GM19372 (cell line): ENCODE data around the gene AHSG.

Source experiments
- ATAC-seq: cut with Tn5 transposase; IDR thresholded peaks from one replicate; pipeline ENCODE4 v1.9.1; 2021; ENCODE audit warnings: mild to moderate bottlenecking, low read depth, moderate library complexity; ENCODE audit not compliant: unreplicated experiment

The AHSG gene

DNA sequence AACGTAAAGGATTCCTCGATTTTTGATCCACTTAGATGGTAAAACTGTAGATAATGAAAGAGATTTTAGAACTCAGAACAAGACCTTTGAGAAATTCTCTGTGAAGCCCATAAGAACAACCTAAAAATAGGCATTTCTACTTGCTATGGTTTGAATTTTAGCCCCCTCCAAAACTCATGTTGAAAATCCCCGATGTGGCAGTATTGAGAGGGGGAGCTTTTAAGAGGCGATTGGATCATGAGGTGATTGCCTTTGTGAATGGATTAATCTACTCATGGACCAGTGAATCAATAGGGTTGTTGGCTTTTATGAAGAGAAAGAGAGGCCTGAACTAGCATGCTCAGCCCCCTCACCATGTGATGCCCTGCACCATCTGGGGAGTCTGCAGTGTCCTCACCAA, 20.2 kb upstream of the AHSG start:
- no peak for ATAC-seq

GRCh38 chr3:186593862-186594261, 19.0 kb upstream of the AHSG start:
- no peak for ATAC-seq

DNA sequence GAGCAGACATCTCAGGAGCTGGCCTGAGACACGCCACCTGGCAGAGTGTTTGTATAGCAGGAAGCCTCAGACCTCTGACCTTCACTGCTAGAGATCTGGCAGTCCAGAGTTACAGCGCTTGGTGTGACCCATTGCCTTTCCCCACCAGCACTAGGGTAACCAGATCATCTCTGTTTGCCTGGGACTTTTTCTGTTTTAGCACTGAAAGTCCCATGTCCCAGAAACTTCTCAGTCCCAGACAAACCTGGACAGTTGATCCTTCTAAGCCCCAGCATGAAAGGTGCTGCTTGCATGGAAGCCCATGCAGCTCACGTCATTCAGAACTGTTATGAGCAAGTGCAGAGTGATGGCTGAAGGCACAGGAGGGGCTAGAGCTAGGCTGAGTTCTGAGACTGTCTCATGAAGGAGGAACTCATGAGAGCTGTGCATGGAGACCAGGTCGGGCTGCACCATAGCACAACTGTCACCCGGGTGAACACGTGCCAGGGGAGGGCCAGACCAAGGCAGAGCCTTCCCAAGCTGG, 18.2 kb upstream of the AHSG start:
- no peak for ATAC-seq

DNA sequence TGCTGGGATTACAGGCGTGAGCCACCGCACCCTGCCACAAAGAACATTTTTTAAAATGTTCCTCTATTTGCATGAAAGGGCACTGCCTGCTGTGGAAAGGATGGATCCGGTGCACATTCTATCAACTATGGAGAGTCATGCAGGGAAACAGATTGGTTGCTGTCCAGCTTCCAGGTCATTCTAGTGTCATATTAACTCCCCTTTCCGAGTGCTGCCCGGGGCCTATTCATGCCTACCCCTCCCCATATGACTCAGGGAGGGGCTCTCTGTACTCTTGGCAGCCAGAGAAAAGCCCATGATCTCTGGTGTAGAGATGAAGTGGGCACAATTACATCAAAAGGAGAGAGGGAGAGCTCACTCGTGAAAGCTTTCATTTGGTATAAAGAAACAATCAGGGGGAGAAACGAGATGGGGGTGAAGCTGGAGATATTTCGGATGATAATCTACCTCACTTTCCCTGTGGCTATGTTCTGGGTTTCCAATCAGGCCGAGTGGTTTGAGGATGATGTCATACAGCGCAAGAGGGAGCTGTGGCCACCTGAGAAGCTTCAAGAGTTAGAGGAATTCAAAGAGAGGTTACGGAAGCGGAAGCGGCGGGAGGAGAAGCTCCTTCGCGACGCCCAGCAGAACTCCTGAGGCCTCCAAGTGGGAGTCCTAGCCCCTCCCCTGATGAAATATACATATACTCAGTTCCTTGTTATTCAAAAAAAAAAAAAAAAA, 16.1 kb upstream of the AHSG start:
- no peak for ATAC-seq

- ATAC-seq = no peak
Measured at GRCh38 chr3:186598108-186598784, 14.6 kb upstream of the AHSG start.

- no peak for ATAC-seq
Measured at GRCh38 chr3:186598794-186599141, 14.1 kb upstream of the AHSG start.

DNA sequence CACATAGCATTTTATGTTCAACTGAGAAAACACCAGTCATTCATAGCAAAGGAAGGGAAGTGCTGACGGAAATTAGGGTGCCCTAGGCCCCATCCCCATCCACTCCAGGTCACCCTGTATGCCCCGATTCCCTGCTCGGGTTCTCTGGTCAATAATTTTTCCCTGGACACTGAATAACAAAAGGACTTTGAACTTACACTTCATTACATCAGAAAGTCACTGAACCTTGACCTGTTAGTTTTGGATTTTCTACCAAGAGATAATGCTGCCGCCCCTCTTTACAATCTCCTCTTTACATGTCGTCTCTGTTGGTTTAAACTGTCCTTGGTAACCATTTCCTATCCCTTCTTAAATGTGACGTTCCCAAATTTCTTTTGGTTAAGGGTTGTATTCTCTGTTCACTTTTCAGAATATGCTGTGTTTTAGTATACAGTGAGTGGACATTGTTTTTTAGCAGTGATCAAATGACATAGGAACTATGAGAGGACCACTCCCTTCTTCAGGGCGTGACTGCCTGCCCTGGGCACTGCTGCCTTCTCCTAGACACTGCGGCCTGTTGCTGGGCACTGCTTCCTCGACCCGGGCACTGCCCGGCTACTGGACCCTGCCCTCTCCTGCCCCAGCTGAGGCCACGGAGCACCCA, 13.6 kb upstream of the AHSG start:
- ATAC-seq = no peak

- no peak for ATAC-seq
Measured at GRCh38 chr3:186599785-186600166, 13.1 kb upstream of the AHSG start.

DNA sequence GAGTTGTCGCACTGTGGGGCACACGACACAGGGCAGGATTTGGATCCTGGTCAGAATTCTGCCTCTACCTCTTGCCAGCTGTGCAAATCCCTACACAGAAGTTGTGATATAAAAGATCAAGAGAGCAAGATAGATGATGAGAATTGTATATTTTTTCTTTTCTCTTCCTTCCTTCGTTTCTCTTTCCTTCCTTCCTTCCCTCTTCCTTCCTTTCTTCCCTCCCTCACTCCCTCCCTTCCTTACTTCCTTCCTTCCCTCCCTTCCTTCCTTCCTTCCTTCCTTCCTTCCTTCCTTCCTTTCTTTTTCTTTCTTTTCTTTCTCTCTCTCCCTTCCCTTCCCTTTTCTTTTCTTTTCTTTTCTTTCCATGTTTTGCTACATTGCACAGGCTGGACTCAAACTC, 12.0 kb upstream of the AHSG start:
- ATAC-seq = no peak

DNA sequence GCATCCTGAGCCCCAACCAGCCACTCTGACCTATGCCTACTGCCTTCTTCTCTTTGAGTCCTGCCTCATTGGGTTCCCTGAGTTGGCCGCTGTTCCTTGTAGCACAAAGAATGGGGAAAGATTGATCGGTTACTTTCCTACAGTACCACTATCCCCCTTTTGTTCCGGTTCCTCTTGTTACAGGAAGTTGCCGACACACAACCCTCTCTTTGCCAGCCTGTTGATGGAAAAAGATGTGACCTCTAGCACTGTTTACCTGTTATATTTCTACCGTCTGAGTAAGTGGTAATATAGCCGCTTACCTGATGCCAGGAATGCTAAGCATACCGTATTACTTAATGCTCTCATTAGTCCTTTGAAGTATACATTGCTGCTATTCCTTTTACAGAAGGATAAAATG, 9.7 kb upstream of the AHSG start:
- no peak for ATAC-seq

- ATAC-seq = no peak
Measured at GRCh38 chr3:186605078-186605477, 7.8 kb upstream of the AHSG start.

GRCh38 chr3:186605561-186606545, 7.0 kb upstream of the AHSG start:
- ATAC-seq = no peak

- no peak for ATAC-seq
Measured at GRCh38 chr3:186608624-186609215, 4.1 kb upstream of the AHSG start.

DNA sequence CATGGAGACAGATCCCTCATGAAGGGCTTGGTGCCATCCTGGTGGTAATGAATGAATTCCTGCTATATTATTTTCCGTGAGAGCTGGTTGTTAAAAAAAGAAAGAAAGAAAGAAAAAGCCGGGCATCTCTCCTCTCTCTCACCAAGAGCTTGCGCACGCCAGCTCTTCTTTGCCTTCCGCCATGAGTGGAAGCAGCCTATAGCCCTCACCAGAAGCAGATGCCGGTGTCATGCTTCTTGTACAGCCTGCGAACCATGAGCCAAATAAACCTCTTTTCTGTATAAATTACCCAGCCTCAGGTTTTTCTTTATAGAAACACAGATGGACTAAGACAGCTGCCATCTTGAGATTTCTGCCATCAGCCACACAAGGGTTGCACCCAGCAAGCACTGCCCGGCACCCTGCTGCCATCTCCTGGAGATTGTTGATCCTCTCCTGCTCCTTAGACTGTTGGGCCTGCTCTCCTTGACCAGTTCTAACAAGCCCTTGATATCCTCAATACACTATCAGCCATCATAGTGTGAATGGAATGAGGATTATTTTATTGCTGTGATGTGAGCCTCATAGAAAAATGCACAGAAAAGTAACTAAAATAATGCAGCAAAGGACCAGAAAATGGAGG, 3.5 kb upstream of the AHSG start:
- ATAC-seq = no peak

GRCh38 chr3:186612065-186612464, 795 bp upstream of the AHSG start:
- no peak for ATAC-seq

- no peak for ATAC-seq
Measured at GRCh38 chr3:186613637-186614265, 891 bp downstream of the AHSG start.

GRCh38 chr3:186614266-186614596, 1.4 kb downstream of the AHSG start:
- ATAC-seq = no peak

GRCh38 chr3:186614597-186615483, 2.0 kb downstream of the AHSG start:
- no peak for ATAC-seq

DNA sequence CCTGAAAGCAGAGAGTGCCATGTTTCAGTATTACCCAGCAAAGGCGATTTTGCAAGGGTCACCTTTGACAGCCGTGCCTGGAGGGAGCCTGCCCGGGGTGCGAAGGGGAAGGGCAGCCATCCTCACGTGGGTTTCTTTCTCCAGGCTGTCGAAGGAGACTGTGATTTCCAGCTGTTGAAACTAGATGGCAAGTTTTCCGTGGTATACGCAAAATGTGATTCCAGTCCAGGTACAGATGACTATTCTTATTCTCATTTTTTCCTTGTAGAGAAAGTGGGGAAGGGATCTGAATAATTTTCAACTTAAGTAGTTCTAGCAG, 3.4 kb downstream of the AHSG start:
- no peak for ATAC-seq
